Stimulated activated CD8-positive, alpha-beta memory T cell treated with anti-CD3 and anti-CD28 coated beads, Interleukin-2, amount 100 ng/mL, for 1 hour (primary cell): ENCODE data around the gene IPO5.
"Not testable (repeated sequence)": the region's sequence is repeated elsewhere in the genome, so short reads cannot be mapped to it uniquely, and the experiment has no call there.

Source experiments
- DNase-seq, 2 donors: peaks; one replicate each; pipeline ENCODE4 v3.0.0-alpha.2; 2020; ENCODE audit warnings: low read depth in 2 of 2

IPO5 gene

GRCh38 chr13:98014766-98015165 lies 61.3 kb downstream of the IPO5 start:
- DNase-seq = no peak

DNA sequence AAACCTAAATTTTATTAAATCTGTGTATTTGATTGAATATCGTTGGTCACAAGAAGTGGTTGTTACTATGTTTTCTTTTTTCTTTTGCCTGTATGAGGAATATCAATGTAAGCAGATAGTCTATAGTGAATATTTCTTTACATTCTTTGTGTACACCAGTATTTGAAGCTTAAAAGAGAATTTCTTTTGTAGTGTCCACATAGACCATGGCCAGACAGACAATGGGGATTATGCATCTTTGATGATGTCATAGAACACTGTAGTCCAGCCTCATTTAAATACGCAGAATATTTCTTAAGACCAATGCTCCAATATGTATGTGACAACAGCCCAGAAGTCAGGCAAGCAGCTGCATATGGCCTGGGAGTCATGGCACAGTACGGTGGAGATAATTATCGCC lies 64.8 kb downstream of the IPO5 start:
- no peak for DNase-seq

- no peak for DNase-seq
These were observed 65.7 kb downstream of the IPO5 start for GRCh38 chr13:98019186-98019585.

DNA sequence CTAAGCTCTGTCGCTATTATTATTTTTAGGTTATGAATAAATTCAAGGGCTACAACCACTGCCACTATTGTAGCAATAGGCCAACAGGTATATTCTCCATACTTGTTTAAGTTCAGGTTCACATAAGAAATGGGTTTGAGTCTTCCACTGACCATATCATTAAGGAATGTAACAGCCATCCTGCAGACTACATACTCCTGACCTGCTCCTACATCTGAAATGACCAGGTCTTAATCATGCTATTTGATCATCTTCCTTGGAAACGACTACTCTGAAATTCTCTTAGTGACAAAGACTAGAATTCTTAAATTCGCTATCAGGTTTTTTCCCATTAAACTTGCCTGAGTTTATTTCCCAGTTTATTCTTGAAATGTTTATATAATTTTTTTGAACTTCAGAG lies 66.8 kb downstream of the IPO5 start:
- DNase-seq = no peak

GRCh38 chr13:98022210-98022609 lies 68.7 kb downstream of the IPO5 start:
- DNase-seq = no peak

- no peak for DNase-seq
These were observed 72.1 kb downstream of the IPO5 start for GRCh38 chr13:98025480-98026025.

GRCh38 chr13:98026457-98026857 lies 73.0 kb downstream of the IPO5 start:
- no peak for DNase-seq

DNA sequence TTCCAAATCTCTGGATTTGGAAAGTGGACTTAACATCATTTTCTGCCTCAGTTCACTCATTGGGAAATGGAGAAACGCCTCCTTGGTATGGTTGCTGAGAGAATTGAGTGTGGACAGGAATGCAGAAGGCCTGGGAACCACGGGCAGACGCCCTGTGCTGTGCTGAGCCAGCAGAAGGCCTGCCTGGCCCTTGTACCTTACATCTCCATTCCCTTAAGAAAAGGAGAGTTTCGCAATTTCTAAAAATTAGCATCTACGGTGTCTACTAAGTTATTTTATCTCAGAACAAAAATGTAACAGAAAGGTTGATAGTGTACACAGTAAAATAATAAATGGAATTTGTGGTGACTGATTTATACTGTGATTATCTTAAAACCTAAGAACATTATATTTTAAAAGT lies 78.7 kb downstream of the IPO5 start:
- no peak for DNase-seq

DNA sequence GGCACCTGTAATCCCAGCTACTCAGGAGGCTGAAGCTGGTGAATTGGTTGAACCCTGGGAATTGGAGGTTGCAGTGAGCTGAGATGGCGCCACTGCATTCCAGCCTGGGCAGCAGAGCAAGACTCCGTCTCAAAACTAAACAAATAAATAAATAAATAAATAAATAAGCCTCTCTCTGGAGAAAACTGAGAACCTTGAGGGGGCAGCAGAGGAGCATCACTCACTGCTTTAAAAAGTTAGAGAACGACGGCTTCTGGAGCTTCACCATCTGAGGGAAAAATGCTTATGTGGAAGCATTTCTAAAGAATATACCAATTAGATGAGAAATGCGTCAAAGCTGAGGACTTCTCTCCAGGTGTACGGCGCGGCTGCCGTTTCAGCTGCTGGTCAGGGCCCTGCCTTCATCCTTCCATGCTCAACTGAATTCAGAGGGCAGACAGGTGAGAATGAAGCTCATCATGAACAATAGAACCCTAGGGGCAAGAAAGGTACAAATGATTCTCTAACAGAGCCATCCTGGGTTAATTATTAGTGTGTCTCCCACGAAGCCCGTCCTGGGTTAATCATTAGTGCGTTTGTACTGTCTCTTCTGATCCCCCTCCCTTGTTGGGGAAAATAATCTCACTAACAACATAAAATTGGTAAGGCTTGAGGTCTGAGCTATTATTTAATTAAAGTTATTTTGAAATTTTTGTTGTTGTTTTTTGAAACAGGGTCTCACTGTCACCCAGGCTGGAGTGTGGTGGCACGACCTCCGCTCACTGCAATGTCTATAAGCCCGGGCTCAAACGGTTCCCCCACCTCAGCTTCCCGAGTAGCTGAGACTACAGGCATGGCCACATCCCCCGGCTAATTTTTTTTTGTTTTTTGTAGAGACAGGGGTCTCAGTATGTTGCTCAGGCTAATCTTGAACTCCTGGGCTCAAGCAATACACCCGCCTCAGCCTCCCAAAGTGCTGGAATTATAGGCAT lies 80.1 kb downstream of the IPO5 start:
- DNase-seq = no peak

- DNase-seq = no peak
These were observed 81.9 kb downstream of the IPO5 start for GRCh38 chr13:98035373-98035772.

DNA sequence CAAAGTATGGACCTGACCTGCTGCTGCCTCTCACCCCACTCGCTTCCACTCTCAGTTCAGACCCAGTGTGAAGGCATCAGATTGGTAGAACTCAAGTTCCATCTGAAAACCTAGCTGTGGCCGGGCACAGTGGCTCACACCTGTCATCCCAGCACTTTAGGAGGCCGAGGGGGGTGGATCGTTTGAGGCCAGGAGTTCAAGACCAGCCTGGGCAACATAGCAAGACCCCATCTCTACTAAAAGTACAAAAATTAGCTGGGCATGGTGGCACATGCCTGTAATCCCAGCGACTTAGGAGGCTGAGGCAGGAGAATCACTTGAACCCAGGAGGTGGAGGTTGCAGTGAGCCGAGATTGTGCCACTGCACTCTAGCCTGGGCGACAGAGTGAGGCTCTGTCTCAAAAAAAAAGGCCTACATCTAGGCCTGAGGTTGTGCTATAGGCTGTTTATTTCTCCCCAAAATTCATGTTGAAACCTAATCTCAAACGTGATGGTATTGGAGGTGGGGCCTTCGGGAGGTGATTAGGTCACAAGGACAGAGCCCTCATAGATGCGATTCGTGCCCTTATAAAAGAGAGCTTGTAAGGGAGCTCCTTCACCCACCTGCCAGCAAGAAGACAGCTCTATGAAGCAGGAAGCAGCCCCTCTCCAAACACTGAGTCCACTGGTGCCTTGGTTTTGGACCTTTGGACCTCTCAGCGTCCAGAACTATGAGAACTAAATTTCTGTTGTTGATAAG lies 83.3 kb downstream of the IPO5 start:
- not testable (repeated sequence) for DNase-seq

DNA sequence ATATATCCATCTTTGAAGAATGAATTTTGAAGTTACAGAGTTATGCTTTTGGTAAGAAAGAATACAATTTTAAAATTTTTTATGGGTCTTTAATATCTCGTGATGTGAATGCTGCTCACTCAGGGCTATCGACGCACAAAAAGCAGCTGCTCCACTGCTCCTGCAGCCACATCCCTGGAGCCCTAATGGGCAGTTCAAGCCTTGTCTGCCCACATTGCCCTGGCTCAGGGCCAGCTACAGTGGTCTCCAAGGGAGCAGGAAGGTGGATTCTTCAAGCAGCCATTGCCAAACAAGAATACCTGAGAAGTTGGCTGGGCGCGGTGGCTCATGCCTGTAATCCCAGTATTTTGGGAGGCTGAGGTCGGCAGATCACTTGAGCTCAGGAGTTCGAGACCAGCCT lies 85.8 kb downstream of the IPO5 start:
- DNase-seq = no peak

DNA sequence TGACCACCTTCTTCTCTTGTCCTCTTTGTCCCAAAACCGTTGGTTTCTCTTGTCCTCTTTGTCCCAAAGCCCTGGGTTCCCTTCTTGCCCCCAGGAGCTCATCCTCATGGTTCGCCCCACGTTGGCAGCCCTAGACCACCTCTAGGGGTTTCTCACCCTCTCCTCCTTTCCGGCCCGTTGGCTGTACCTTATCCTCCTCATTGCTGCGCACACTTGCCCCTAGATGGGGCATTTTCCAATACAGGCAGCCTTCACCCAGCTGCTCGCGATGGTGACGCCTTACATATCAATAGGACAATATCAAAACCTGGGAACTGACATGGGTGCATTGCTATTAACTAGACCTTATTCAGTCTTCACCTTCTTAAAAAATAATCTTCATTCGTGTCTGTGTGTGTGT lies 86.5 kb downstream of the IPO5 start:
- DNase-seq = no peak

- DNase-seq = no peak
These were observed 87.8 kb downstream of the IPO5 start for GRCh38 chr13:98041081-98041820.

DNA sequence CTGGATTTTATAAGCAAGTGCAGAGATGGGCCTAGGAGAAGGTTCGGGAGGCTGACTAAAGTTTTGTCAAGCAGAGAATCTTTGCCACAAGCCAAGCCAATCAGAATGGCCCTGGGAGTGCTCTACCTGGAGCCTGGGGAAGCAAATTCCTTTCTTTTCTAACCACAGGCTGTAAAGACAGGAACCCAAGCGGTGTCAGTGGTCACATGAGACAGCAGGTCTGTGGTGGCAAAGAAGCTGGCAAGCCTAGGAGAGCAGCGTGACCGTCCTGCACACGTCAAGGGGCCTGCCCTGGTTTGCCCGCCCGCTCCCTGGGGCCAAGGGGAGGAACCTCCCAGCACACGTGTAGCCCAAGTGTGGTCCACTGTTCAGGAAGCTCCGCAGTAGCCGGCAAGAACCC lies 90.8 kb downstream of the IPO5 start:
- DNase-seq = no peak

DNA sequence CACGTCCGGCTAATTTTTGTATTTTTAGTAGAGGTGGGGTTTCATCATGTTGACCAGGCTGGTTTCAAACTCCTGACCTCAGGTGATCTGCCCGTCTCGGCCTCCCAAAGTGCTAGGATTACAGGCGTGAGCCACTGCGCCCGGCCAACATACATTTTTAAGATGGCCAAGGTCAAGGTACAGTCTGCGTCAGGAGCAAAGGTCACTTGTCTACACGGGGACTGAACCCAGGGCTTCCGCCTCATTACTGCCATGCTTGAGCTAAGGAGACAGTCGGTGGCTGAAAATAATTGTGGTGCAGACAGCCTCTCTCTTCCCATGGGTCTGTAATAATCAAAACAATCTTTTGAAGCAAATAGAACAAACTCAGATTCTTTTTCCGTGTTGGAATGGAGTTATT lies 94.3 kb downstream of the IPO5 start:
- DNase-seq = not testable (repeated sequence)

GRCh38 chr13:98048265-98048664 lies 94.8 kb downstream of the IPO5 start:
- no peak for DNase-seq

DNA sequence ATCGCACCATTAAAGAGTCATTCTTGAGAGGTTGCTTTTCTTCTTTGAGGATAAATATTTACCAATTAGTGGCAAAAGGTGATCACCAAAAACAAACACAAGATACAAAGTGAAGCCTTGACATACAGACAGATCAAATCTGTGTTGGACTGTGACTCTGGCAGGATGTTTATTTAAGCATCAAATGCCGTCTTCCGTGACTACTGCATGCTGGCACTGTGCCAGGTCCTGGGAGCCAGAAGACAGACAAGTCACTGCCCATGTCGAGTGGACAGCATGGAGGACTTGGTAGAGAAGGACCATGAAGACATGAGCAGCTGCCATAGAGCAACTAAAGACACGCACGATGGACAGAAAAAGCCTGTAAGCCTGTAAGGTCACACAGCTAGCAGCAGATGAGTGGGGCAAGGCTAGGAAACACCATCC lies 96.6 kb downstream of the IPO5 start:
- DNase-seq = no peak

GRCh38 chr13:98052412-98052811 lies 98.9 kb downstream of the IPO5 start:
- no peak for DNase-seq

DNA sequence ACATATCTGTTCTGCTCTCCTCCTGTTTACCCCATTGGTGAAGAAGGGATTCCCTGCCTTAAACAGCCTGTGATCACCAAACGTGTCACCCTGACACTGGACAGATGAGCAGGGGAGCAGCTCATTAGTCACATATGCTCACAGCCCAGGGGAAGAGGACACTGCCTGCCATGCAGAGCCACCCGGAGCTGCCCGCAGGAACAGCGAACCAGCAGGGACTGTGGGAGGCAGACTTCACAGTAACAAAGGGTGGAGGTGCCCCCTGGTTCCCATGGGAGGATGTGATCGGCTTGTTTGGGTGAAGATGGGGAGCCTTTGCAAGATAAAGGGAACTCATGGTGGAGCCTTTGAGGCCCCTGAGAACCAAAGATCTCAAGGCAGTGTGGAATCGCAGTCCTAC lies 100.8 kb downstream of the IPO5 start:
- no peak for DNase-seq

DNA sequence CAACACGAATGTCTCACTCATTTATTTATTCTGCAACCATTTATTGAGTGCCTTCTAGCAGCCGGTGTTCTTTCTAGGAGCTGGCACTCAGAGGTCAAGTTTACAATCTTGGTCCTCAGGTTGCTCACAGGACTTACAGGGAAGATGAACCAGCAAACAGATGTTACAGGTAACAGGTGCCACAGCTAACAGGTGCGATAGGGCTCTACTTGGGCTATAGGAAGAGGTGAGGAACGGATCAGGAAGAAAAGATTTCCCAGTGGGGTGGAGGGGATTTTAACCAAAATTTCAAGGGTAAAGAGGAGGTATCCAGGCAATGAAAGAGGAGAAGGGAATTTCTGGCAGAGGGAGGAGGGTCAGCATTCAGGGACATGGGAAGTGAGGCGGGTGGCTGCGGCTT lies 102.1 kb downstream of the IPO5 start:
- no peak for DNase-seq

DNA sequence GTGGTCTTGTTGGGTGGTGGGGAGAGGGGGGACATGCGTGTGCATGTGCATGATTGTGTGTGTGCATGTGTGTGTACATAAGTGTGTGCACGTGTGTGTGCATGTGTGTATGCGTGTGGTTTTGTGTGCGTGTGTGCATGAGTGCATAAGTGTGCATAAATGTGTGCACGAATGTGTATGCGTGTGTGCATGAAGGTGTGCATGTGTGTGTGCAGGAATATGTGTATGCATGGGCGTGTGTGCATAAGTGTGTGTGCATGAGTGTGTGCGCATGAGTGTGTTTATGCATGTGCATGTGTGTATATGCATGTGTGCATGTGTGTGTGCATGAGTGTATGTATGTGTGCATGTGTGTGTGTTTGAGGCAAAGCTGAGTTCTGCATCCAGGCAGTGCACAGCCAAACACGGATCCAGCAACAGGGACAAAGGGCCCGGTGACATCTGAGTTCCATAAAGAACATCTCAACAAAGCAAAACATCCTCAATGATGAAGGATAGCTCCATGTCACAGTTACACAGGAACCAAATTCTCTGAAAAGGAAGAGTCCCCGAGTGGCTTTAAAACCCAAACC lies 103.5 kb downstream of the IPO5 start:
- no peak for DNase-seq
